ENCODE results near the gene WDR93.

Gene WDR93

DNA sequence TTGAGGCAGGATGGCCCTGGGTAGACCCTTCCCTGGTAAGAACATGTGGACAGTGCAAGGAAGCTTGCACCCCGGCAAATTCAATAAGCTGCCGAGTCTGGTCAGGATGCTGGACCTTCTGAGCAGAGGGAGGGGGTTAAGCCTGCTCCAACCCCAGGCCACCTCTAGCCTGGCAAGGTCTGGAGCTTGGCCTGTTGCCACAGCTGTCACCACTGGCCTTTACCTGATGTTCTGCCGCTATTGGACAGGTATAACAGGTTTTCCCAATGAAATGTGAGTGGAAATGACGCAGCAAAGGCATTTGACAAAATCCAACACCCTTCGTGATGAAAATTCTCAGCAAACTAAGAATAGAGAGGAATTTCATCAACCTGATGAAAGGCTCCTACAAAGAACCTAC lies 61.1 kb downstream of the WDR93 start:
- Histone ChIP-seq H3K9me3 (ENCODE audit: control insufficient read depth, low read length) (no peaks in the 10 kb centered on the region), H3K36me3 (ENCODE audit: control insufficient read depth, insufficient read depth, low read length, severe bottlenecking) (no peaks in the 10 kb centered on the region), H3K9ac (ENCODE audit: low read length) (peak overlapping the region; percentile 85), H3K27me3 (replicated peaks; ENCODE audit: control insufficient read depth, insufficient read depth, low read length) (peaks cover 3% of the 10 kb centered on the region), H3K4me1 (ENCODE audit: control insufficient read depth, insufficient read depth, low read length) (peaks cover 14% of the 10 kb centered on the region), H3K4me3 (ENCODE audit: low read length) (no peak overlapping the region)
- no peak for DNase-seq (ENCODE audit: low read depth)

GRCh38 chr15:89753855-89754254 lies 63.2 kb downstream of the WDR93 start:
- H3K27me3 ChIP-seq (replicated peaks; ENCODE audit: control insufficient read depth, insufficient read depth, low read length), result peaks cover 3% of the 10 kb centered on the region
- H3K9me3 ChIP-seq (ENCODE audit: control insufficient read depth, low read length), result no peaks in the 10 kb centered on the region
- DNase-seq (ENCODE audit: low read depth), result no peak
- H3K4me1 ChIP-seq (ENCODE audit: control insufficient read depth, insufficient read depth, low read length), result peaks cover 12% of the 10 kb centered on the region
- no peak overlapping the region for H3K4me3 ChIP-seq (ENCODE audit: low read length)
- no peaks in the 10 kb centered on the region for H3K36me3 ChIP-seq (ENCODE audit: control insufficient read depth, insufficient read depth, low read length, severe bottlenecking)
- no peak overlapping the region for H3K9ac ChIP-seq (ENCODE audit: low read length)

DNA sequence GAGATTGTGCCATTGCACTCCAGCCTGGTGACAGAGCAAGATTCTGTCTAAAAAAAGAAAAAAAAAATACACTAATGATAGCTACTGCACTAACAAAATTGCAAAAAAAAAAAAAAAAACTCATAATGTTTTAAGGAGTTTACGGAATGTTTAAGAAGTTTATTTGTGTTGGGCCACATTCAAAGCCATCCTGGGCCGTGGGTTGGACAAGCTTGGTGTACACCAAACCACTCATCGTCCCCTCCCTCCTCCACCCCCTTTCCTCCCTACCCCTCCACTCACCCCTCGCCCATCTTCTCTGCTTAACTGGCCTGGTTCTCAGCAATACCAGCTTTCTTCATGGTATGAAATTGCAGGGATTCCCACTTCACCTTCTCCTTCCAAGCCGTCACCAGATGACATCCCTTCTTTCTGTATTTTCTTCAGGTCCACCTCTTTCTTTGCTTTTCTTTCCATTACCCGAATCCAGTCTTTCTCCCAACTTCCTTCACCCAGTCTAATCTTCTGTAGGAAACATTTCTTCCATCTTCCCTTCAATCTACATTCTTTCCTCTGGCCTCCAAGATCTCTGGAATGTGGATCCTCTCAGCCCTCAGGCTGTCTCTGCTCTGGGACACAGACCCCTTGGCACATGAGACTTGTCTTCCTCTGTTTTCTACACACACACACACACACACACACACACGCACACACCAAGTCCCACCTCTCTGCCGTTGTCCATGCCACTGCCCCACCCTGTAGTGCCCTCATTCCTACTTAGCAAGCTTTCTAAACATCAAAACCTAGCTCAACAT lies 63.9 kb downstream of the WDR93 start:
- H3K27me3 ChIP-seq (replicated peaks; ENCODE audit: control insufficient read depth, insufficient read depth, low read length), result peaks cover 3% of the 10 kb centered on the region
- H3K4me3 ChIP-seq (ENCODE audit: low read length), result no peak overlapping the region
- no peak overlapping the region for H3K9ac ChIP-seq (ENCODE audit: low read length)
- no peak for DNase-seq (ENCODE audit: low read depth)
- no peaks in the 10 kb centered on the region for H3K9me3 ChIP-seq (ENCODE audit: control insufficient read depth, low read length)
- peaks cover 11% of the 10 kb centered on the region for H3K4me1 ChIP-seq (ENCODE audit: control insufficient read depth, insufficient read depth, low read length)
- H3K36me3 ChIP-seq (ENCODE audit: control insufficient read depth, insufficient read depth, low read length, severe bottlenecking), result no peaks in the 10 kb centered on the region

- Histone ChIP-seq H3K4me1 (ENCODE audit: control insufficient read depth, insufficient read depth, low read length) (peaks cover 4% of the 10 kb centered on the region), H3K36me3 (ENCODE audit: control insufficient read depth, insufficient read depth, low read length, severe bottlenecking) (no peaks in the 10 kb centered on the region), H3K9ac (ENCODE audit: low read length) (no peak overlapping the region), H3K27me3 (replicated peaks; ENCODE audit: control insufficient read depth, insufficient read depth, low read length) (no peaks in the 10 kb centered on the region), H3K9me3 (ENCODE audit: control insufficient read depth, low read length) (no peaks in the 10 kb centered on the region), H3K4me3 (ENCODE audit: low read length) (no peak overlapping the region)
- no peak for DNase-seq (ENCODE audit: low read depth)
Observed at GRCh38 chr15:89755701-89756100, 65.1 kb downstream of the WDR93 start.

GRCh38 chr15:89756897-89757296 lies 66.3 kb downstream of the WDR93 start:
- Histone ChIP-seq H3K36me3 (ENCODE audit: control insufficient read depth, insufficient read depth, low read length, severe bottlenecking) (no peaks in the 10 kb centered on the region), H3K9me3 (ENCODE audit: control insufficient read depth, low read length) (no peaks in the 10 kb centered on the region), H3K9ac (ENCODE audit: low read length) (no peak overlapping the region), H3K4me3 (ENCODE audit: low read length) (no peak overlapping the region), H3K27me3 (replicated peaks; ENCODE audit: control insufficient read depth, insufficient read depth, low read length) (no peaks in the 10 kb centered on the region), H3K4me1 (ENCODE audit: control insufficient read depth, insufficient read depth, low read length) (peaks cover 4% of the 10 kb centered on the region)
- DNase-seq (ENCODE audit: low read depth), result no peak

GRCh38 chr15:89758283-89758682 lies 67.7 kb downstream of the WDR93 start:
- DNase-seq (ENCODE audit: low read depth), result no peak
- Histone ChIP-seq H3K4me3 (ENCODE audit: low read length) (no peak overlapping the region), H3K4me1 (ENCODE audit: control insufficient read depth, insufficient read depth, low read length) (peaks cover 4% of the 10 kb centered on the region), H3K36me3 (ENCODE audit: control insufficient read depth, insufficient read depth, low read length, severe bottlenecking) (no peaks in the 10 kb centered on the region), H3K9me3 (ENCODE audit: control insufficient read depth, low read length) (no peaks in the 10 kb centered on the region), H3K9ac (ENCODE audit: low read length) (no peak overlapping the region), H3K27me3 (replicated peaks; ENCODE audit: control insufficient read depth, insufficient read depth, low read length) (no peaks in the 10 kb centered on the region)

DNA sequence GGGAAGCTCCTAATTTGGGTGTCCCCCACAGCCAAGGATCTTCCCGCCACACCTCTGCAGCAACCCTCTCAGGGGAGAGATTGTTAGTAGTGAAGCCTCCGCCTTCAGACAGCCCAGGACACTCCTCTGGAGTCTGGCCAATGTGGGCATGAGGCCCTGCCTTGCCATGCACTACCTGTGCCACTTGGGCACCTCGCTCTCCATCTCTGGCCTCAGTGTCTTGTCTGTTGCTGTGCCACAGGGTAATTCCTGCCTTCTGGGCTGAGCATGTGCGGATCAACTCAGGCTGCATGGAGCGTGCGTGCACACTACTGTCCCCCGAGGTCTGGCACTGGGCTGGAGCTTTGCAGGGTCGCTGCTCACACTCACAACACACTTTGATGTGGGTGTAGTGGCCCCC lies 68.4 kb downstream of the WDR93 start:
- Histone ChIP-seq H3K27me3 (replicated peaks; ENCODE audit: control insufficient read depth, insufficient read depth, low read length) (no peaks in the 10 kb centered on the region), H3K4me3 (ENCODE audit: low read length) (no peak overlapping the region), H3K9ac (ENCODE audit: low read length) (no peak overlapping the region)

GRCh38 chr15:89759835-89760234 lies 69.2 kb downstream of the WDR93 start:
- Histone ChIP-seq H3K9ac (ENCODE audit: low read length) (no peak overlapping the region), H3K9me3 (ENCODE audit: control insufficient read depth, low read length) (no peaks in the 10 kb centered on the region), H3K27me3 (replicated peaks; ENCODE audit: control insufficient read depth, insufficient read depth, low read length) (no peaks in the 10 kb centered on the region), H3K36me3 (ENCODE audit: control insufficient read depth, insufficient read depth, low read length, severe bottlenecking) (no peaks in the 10 kb centered on the region), H3K4me1 (ENCODE audit: control insufficient read depth, insufficient read depth, low read length) (no peaks in the 10 kb centered on the region), H3K4me3 (ENCODE audit: low read length) (no peak overlapping the region)
- DNase-seq (ENCODE audit: low read depth), result no peak

More for the DNA sequence above, 68.4 kb downstream of the WDR93 start:
- H3K9me3 ChIP-seq (ENCODE audit: control insufficient read depth, low read length), result no peaks in the 10 kb centered on the region
- no peak for DNase-seq (ENCODE audit: low read depth)
- no peaks in the 10 kb centered on the region for H3K4me1 ChIP-seq (ENCODE audit: control insufficient read depth, insufficient read depth, low read length)
- H3K36me3 ChIP-seq (ENCODE audit: control insufficient read depth, insufficient read depth, low read length, severe bottlenecking), result no peaks in the 10 kb centered on the region

- Histone ChIP-seq H3K27me3 (replicated peaks; ENCODE audit: control insufficient read depth, insufficient read depth, low read length) (no peaks in the 10 kb centered on the region), H3K9ac (ENCODE audit: low read length) (no peak overlapping the region), H3K9me3 (ENCODE audit: control insufficient read depth, low read length) (no peaks in the 10 kb centered on the region), H3K4me1 (ENCODE audit: control insufficient read depth, insufficient read depth, low read length) (no peaks in the 10 kb centered on the region), H3K4me3 (ENCODE audit: low read length) (no peak overlapping the region), H3K36me3 (ENCODE audit: control insufficient read depth, insufficient read depth, low read length, severe bottlenecking) (no peaks in the 10 kb centered on the region)
- DNase-seq (ENCODE audit: low read depth), result peak; percentile 90
Observed at GRCh38 chr15:89760303-89761008, 69.8 kb downstream of the WDR93 start.

GRCh38 chr15:89761009-89761831 lies 70.6 kb downstream of the WDR93 start:
- DNase-seq (ENCODE audit: low read depth), result no peak
- peak overlapping the region; percentile 9 for H3K9ac ChIP-seq (ENCODE audit: low read length)
- no peaks in the 10 kb centered on the region for H3K9me3 ChIP-seq (ENCODE audit: control insufficient read depth, low read length)
- no peaks in the 10 kb centered on the region for H3K36me3 ChIP-seq (ENCODE audit: control insufficient read depth, insufficient read depth, low read length, severe bottlenecking)
- H3K4me1 ChIP-seq (ENCODE audit: control insufficient read depth, insufficient read depth, low read length), result no peaks in the 10 kb centered on the region
- H3K4me3 ChIP-seq (ENCODE audit: low read length), result no peak overlapping the region
- H3K27me3 ChIP-seq (replicated peaks; ENCODE audit: control insufficient read depth, insufficient read depth, low read length), result no peaks in the 10 kb centered on the region

DNA sequence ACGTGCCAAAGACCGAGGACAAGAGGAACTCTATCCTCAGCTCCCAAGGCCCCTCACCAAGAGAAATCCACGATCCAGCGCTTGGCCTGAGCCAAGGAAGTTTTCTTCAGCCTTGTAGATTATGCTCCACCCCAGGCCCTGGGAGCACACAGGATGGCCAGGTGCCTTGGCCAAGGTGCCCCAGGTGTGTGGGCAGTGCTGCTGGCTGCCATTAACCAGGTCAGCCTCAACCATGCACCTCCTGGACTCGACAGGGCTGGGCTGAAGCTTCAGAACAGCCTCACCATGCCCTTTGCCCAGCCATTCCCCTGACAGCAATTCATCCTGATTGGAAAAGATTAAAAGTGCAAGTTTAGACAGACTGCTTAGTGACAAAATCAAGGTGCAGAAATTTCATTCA lies 71.3 kb downstream of the WDR93 start:
- no peak for DNase-seq (ENCODE audit: low read depth)
- Histone ChIP-seq H3K36me3 (ENCODE audit: control insufficient read depth, insufficient read depth, low read length, severe bottlenecking) (no peaks in the 10 kb centered on the region), H3K9me3 (ENCODE audit: control insufficient read depth, low read length) (no peaks in the 10 kb centered on the region), H3K9ac (ENCODE audit: low read length) (no peak overlapping the region), H3K4me1 (ENCODE audit: control insufficient read depth, insufficient read depth, low read length) (no peaks in the 10 kb centered on the region), H3K4me3 (ENCODE audit: low read length) (no peak overlapping the region), H3K27me3 (replicated peaks; ENCODE audit: control insufficient read depth, insufficient read depth, low read length) (no peaks in the 10 kb centered on the region)

Data from adipocyte (in vitro differentiated cells).